Inferior parietal cortex (tissue), 1 donor: ENCODE measurements around the gene SLC39A7.
A peak's percentile ranks its signal among the peaks of the same experiment; 100 is the strongest.
"Not testable (repeated sequence)": the region's sequence is repeated elsewhere in the genome, so short reads cannot be mapped to it uniquely, and the experiment has no call there.

ENCODE experiments used
- DNase-seq: peaks from one replicate; pipeline ENCODE4 v3.0.0-alpha.2; 2016; ENCODE audit errors: extremely low spot score

Gene SLC39A7

DNA sequence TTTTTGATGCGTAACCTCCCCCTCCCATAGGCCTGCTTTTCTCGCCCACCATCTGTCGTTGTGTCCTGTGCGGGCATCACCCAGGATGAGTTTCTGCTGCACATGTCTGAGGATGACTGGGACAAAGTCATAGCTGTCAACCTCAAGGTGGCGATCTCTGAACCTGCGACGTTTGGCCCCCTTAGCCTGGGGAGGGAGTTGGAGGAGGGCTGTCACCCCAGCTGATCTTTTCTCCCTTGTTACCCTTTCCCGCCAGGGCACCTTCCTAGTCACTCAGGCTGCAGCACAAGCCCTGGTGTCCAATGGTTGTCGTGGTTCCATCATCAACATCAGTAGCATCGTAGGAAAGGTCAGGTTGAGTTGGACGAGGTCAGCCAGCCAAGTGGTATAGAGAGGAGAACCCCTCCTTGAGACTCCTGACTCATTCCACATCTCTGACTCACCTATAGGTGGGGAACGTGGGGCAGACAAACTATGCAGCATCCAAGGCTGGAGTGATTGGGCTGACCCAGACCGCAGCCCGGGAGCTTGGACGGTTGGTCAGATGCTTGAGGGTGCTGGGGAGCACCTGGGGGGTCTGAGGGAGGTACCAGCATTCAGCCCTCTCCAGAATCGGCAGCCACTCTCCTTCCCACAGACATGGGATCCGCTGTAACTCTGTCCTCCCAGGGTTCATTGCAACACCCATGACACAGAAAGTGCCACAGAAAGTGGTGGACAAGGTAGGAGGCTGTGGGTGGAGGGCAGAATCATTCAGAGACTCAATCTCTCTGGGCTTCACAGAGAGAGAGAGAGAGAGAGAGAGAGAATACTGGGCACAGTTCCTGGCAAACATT is 4.7 kb downstream of the SLC39A7 start:
- DNase-seq = no peak

DNA sequence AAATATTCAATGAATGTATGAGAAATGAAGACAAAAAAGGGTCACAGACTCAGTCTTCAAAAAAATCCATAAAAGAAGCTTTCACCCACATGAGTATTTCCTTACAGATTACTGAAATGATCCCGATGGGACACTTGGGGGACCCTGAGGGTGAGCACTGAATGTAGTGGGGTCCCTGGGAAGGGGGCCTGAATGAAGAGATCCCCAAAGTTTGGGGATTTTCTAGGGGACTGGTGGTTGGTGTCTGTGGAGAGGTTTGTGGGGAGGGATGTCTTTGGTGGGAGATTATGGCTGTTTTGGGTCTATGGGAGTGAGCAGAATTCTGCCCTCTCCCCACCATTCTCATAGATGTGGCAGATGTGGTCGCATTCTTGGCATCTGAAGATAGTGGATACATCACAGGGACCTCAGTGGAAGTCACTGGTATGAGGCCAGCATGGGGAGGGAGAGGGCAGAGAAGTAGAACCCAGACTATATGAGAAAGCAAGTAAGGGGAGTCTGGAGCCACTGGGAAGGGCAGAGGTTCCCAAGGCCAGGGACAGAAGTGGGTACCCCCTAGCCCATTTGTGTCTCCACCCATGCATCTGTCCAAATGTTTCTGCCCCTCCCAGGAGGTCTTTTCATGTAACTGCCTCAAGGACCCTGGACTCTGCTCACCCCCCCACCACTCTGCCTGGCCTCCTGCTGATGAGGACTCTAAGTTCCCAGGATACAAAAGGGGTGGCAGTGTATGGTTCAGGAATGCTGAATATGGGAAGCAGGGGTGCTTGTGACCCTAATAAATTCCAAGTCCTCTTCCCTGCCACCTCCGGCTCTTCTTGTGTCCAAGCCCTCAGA is 5.6 kb downstream of the SLC39A7 start:
- DNase-seq = no peak

DNA sequence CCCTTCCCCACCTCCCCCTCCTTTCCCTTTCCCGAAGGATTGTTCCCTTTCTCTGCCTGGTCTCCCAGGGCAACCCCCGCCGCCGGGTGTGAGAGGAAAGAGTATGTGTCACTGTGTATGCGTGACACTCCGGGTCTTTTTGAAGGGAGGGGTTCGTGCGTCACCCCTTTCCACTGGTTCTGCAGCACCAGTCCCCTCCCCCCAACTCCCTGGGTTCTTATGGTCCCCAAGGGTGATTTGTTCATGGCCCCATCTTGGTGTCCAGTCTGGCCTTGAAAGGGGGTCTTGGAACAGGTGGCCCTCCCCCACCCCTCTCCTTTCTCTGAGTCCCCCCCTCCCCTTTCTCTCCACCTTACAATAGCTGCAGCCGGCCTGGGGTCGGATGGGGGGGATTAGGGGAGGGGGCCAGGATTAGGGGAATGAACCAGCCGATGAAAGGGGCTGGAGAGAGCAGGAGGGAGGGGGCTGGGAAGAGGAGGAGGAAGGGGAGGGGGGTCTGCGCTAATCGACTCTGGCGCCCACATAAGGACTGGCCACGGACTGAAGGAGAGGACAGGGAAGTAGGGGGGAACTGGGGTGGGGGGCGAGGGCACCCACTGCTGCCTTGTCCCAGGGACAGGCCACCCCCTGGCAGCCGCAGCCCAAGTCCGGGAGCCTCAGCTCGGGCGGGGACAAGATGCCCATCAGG is 6.3 kb downstream of the SLC39A7 start:
- DNase-seq = no peak

DNA sequence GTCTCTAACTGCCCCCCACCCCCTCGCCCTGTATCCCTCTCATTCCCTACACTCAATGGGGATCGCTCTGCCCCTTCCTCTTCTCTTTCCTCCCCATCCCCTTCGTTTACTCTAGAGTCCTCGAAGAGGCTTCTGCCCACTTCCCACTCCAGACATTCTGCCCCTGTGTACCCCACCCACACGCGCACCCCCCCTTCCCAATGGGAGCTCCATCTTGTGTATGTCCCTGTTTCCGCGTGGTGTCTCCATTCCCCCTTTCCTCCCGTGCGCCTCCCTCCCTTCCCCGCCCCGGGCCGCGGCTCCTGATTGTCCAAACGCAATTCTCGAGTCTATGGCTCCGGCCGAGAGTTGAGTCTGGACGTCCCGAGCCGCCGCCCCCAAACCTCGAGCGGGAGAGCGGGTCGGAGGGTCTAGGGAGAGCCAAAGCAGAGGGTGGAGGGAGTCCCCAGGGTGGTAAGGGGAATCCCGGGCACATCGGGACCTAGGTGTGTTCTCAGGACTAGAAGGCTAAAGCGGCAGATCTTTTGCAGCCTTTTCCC is 7.0 kb downstream of the SLC39A7 start:
- peak; percentile 34 for DNase-seq

DNA sequence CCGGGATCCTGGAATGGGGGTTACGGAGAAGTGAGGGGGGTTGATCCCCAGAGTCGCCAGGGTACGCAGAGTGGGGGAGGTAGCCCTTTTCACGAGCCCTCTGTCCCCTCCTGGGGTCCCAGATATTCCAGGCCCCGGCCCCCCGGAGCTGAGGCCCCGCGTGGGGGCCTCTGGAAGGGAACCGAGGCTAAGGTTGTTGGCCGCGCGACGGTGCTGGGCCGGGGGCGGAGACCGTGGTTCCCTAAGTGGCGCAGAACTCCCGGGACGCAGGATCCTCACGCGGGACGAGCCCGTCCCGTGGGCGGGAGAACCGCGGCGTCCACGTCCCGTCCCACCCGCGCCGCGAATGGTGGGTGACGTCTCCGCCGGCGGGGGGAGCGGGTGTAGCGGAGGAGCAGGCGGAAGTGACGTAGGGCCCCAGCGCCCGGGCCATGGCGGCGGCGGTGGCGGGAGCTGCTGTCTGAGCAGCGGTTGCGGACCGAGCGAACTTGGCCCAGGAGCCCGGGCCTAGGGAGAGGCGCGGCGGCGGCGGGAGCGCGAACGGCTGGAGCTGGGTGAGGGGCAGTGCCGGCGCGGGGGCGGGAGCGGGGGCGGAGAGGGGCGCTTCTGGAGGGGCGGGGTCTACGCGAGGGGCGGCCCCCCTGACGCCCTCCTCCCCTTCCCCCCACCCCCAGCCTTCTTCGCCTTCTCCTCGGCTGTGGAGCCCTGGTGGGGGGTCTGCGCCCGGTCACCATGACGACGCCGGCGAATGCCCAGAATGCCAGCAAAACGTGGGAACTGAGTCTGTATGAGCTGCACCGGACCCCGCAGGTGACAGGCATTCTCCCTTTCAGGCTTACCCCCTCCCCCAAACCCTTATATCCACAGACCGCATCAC is 7.7 kb downstream of the SLC39A7 start, which contains the start of gene RING1:
Gene RING1, plus strand, starts transcription at position 410 of the 877 bp plus-strand sequence. Its CDS starts 323 bp downstream, at position 733.
- peak; percentile 83 for DNase-seq

DNA sequence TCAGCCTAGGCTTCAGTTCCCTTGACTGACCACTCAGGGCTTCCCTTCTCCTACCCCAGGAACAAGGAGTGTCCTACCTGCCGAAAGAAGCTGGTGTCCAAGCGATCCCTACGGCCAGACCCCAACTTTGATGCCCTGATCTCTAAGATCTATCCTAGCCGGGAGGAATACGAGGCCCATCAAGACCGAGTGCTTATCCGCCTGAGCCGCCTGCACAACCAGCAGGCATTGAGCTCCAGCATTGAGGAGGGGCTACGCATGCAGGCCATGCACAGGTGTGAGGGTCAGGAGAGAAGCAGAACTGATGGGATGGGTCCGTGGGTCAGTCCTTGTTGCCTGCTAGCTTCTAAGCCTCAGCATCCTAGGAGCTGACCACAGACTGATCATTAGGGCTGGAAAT is 9.2 kb downstream of the SLC39A7 start:
- DNase-seq = no peak

DNA sequence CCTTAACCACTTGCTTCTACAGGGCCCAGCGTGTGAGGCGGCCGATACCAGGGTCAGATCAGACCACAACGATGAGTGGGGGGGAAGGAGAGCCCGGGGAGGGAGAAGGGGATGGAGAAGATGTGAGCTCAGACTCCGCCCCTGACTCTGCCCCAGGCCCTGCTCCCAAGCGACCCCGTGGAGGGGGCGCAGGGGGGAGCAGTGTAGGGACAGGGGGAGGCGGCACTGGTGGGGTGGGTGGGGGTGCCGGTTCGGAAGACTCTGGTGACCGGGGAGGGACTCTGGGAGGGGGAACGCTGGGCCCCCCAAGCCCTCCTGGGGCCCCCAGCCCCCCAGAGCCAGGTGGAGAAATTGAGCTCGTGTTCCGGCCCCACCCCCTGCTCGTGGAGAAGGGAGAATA is 10.5 kb downstream of the SLC39A7 start:
- no peak for DNase-seq

DNA sequence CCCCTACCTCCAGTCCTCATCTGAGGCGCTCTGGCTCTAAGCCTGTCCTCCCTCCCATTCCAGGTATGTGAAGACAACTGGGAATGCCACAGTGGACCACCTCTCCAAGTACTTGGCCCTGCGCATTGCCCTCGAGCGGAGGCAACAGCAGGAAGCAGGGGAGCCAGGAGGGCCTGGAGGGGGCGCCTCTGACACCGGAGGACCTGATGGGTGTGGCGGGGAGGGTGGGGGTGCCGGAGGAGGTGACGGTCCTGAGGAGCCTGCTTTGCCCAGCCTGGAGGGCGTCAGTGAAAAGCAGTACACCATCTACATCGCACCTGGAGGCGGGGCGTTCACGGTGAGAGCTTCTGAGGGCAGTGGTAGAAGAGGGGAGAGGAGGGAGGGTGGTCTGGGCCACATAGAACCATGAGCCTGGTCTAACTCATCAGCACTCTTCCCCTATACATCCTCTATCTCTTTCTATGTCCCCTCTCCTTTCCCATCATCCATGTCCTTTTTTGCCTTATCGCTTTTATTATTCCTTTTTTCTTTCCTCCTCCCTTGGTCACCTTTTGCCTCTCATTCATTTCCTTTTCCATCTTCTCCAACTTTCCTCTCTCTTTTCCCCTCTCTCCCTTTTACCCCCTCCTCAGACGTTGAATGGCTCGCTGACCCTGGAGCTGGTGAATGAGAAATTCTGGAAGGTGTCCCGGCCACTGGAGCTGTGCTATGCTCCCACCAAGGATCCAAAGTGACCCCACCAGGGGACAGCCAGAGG is 11.2 kb downstream of the SLC39A7 start:
- DNase-seq = no peak

DNA sequence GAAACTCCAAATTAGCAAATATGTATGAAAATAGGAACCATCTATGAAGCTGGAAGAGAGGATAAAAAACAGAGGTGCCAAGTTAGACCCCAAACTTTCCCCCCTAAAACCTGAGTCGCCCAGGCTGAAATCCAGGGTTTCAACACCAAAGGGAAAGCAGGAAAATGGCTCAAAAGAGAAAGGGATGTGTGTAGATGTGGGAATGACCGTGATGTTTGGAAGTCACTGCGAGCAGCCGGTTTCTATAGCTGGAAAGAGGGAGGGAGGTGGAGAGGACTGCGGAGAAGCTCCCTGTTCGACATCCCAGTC is 12.1 kb downstream of the SLC39A7 start:
- no peak for DNase-seq

DNA sequence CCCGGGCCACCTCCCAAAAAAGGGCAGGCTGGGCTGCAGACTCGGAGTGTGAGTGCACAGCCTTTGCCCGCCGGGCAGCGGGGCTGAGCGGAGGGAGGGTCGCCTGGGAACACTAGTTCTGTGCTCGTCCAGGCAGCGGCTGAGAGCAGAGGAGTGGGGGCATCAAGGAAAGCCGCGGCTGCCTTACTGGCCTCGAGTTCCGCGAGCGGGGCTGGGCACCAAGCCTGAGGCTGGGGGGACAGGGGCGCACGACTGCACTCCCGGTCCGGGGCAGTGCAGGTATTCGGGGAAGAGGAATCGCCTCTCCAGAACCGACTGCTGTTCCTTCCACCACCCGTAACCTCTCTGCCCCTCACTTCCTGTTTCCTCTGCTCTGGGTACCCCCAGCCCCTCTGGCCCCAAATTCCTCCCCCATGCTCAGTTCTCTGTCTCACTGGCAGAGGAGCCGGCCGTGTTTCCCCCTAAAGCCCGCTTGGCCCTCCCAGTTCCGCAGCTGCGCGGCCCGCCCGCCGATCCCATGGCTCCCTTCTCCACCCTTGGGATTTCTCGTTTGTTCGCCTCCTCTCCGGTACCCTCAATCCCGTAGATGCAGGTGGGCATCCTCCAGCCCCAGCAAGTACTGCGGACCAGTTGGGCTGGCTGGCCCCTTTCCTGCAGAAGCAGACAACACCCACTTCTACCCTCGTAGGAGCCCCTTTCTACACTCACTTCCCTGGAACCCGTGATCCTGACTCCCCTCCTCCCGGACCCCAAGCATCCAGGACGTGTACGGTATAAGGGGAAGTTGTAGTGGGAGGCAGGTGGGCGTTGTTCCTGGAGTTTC is 12.7 kb downstream of the SLC39A7 start:
- DNase-seq = no peak

DNA sequence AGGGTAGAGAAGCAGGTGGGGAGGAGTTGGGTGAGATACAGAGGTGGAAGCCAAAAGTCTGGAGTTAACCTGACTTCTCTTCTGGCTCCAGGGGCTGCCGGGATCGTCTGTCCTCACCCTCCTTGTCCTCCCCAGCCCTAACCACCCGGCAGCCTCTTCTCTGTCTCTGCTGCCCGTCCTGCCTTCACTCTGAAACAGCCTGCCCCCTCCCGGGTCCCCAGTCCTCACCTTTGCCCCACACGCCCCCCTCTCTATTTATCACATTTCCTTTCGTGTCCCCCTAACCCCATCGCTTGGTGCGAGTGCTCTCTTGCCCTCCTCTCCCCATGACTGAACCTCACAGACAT is 13.3 kb downstream of the SLC39A7 start:
- DNase-seq = no peak

DNA sequence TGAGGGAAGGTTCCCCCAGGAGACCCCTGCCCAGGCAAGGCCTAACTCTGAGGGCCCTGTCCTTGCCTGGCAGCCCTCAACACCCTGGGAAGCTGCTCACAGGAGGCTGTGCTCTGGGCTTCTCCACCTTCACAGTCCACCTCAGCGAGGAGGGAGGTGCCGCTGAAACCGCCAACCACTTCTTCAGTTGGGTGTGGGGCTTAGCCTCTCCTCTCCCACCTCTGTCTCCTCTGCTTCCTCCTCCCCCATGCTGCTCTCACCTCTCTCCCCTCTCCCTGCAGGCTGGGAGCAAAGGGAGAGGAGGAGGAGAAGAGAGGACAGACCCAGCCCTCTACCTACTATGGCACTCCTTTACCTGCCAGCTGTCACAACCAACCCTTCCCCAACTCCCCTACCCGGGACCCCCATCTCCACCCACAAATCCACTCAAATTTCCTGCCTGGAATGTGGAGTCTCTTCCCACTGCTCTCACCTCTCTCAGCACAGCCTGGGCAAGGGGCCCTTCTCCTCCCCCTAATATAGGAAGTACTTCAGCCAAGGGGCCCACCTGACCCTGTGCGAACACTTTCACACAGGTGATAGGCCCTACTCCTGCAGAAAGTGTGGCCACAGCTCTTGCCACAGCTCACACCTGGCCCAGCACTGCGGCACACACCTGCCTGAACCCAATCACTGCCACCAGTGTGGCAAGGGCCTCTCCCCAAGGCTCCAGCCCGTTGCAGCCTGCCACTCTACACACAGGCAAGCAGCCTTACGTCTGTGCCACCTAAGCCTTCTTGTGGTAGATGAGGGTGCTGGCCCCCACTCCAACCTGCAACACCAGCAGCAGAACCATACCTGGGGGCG is 14.8 kb downstream of the SLC39A7 start:
- DNase-seq = no peak

DNA sequence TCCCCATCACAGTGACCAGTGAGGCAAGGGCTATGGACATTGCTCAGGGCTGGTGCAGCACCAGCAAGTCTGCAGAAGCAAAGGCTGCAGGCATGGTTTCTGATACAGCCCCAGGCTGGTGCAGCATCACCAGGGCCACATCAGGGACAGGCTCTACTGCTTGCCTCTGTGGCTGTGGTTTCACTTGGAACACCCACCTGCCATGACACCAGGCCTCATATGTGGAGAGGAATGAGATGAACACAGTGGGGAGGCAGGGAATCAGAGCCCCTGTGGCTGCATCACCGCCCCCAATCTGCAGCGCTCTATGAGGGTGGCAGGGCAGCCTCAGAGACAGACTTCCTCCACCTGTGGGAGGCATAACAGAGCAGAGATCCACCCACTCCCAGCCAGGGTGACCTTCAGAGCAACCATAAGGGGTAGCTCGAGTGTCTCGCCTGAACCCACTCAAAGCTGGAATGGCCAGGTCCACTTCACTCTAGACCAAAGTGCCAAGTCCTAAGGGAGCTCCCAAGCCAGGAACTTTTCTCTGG is 15.5 kb downstream of the SLC39A7 start:
- DNase-seq = no peak

DNA sequence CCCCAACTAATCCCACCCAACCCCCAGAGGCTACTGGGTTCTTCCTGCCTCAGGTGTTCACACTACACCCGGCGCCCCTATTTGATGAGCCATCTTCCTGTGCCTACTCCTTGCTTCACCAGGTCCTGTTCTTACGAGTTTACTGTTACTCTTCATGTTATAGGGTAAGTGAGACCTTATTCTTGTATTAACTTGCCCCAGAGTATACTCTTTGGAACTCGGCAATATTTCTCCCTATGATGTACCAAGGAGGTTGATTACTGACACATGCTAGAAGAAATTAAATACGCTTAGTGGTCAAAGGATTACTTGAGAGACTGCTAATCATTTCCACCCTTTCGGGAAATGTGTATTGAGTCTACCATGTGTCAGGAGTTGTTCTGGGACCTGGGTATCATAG is 16.6 kb downstream of the SLC39A7 start:
- no peak for DNase-seq

DNA sequence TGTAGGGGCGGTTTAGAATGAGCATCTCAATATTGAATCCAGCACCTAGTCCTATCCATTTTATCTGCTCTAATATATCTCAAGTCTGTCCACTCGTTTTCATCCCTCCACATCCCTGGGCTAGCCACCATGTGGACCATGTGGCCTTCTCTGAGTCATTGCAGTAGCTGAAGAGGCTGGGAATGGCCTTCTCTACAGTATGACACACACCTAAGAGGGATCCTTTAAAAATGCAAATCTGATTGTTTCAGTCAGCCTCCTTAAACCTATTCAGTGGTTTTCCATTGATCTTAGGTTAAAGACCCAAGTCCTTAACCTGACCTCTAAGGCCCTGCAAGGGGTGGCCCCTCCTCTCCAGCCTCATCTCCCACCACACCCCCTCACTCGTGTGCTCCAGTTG is 17.0 kb downstream of the SLC39A7 start:
- DNase-seq = no peak

DNA sequence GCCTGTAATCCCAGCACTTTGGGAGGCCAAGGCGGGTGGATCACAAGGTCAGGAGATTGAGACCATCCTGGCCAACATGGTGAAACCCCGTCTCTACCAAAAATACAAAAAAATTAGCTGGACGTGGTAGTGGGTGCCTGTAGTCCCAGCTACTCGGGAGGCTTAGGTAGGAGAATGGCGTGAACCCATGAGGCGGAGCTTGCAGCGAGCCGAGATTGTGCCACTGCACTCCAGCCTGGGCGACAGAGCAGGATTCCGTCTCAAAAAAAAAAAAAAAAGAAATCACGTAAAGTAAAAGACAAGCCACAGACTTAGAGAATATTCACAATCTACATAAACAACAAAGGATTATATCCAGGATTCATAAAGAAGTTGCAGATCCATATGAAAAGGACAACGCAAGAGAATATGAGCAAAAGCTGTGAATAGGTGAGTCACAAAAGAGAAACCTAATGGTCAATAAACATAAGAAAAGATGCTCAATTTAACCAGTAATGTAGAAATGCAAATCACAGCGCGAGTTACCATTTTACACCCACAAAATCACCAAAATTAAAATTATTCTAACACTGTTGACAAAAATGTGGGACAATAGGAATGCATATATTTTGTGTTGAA is 25.9 kb downstream of the SLC39A7 start:
- not testable (repeated sequence) for DNase-seq

DNA sequence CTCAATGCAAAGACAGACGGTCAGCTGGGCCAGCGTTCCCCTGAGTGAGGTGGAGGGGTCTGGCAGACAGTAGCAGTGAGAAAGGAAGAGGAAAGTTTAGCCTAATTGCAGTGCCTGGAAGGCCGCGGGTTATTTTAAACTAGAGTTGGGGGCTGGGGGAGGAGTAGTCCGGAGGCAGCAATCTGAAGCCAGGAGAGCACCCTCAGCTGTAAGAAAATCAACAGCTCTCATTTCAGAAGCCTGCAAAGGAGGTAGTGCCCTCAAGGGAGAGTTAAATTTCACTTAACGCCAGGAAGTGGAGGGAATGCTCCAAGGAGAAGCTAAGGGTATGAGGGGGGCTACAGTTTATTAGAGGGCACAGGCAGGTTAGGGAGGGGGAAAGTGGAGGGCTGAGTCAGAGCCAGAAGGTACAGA is 34.6 kb downstream of the SLC39A7 start:
- no peak for DNase-seq

DNA sequence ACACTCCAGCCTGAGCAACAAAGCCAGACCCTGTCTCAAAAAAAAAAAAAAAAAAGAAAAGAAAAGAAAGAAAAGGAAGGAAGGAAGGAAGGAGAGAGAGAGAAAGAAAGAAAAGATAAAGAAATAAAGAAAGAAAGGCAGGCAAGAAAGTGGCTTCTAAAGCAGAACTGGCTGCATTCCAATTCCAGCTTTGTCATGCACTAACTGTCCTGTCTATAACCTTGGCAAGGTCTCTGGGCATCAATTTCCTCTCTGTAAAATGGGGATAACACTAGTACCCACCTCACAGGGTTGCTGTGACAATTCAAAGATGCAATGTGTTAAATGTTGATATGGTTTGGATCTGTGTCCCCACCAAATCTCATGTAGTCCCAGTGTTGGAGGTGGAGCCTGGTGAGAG is 35.7 kb downstream of the SLC39A7 start:
- DNase-seq = no peak
